ENCODE data around the gene SLC5A10. TPM values are rescaled to one million over a fixed set of nuclear protein-coding genes. Genes with fewer than 3 reads are reported as not detected.

The SLC5A10 gene
- total RNA-seq, 4 donors from 2014 or later = not detected

DNA sequence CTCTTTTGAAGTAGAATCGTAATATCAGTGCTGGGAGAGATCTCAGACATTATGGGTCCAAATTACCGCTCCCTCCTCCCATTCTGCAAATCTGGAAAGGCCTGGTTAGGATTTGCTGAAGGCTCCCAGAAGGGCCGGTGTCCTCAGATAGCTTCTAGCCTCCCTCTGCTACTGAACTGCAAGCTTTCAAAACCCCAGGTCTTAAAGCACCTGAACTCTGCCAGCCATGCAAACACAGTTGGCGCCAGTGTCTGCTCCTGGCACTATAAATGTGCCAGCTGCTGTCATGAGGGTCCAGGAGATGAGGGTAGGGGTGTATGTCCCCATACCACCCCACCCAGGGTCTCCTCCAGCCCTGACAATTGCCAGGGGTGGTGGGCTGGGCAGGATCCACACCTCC lies 24.2 kb downstream of the SLC5A10 start:
- WGBS, 2 donors (ENCODE audit: low coverage in 1 of 2) = 67% methylated on average over 3 of the region's 4 CpGs; no CpG with 5 or more reads in 1 of the 2 donors
- Histone ChIP-seq H3K4me1 (no peaks in the 10 kb centered on the region), H3K27me3 (no peaks in the 10 kb centered on the region), H3K36me3 (peaks cover 0 to 41% of the 10 kb centered on the region in 2 donors), H3K9me3 (no peaks in the 10 kb centered on the region), H3K27ac (no peak overlapping the region), H3K4me3 (no peak overlapping the region)
- TF ChIP-seq, protein P1, sequence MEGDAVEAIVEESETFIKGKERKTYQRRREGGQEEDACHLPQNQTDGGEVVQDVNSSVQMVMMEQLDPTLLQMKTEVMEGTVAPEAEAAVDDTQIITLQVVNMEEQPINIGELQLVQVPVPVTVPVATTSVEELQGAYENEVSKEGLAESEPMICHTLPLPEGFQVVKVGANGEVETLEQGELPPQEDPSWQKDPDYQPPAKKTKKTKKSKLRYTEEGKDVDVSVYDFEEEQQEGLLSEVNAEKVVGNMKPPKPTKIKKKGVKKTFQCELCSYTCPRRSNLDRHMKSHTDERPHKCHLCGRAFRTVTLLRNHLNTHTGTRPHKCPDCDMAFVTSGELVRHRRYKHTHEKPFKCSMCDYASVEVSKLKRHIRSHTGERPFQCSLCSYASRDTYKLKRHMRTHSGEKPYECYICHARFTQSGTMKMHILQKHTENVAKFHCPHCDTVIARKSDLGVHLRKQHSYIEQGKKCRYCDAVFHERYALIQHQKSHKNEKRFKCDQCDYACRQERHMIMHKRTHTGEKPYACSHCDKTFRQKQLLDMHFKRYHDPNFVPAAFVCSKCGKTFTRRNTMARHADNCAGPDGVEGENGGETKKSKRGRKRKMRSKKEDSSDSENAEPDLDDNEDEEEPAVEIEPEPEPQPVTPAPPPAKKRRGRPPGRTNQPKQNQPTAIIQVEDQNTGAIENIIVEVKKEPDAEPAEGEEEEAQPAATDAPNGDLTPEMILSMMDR (IDR thresholded peaks at IDR 0.05) = no peak
- TF ChIP-seq EP300 (IDR thresholded peaks at IDR 0.05) = no peak
- TF ChIP-seq POLR2A (IDR thresholded peaks at IDR 0.05) = no peak
- no peak for TF ChIP-seq POLR2AphosphoS5 (IDR thresholded peaks at IDR 0.05)
- ATAC-seq = no peak

DNA sequence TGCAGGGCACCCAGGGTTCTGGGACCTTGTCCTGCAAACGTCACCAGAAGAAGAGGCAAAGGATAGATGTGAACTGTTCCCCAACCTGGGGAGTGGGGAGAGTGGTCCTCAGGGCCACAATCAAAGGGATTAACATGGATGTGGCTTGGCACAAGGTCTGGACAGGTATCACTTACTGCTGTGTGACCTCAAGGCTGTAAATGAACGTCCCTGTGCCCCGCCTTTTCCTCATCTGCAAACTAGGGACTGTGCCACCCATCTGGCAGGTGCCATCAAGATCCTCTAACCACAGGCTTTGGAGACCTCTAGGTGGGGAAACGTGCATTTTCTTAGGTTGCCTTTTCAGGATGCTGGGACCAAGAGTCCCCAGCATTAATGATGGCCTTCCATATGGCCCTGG lies 25.1 kb downstream of the SLC5A10 start:
- H3K9me3 ChIP-seq = no peaks in the 10 kb centered on the region

DNA sequence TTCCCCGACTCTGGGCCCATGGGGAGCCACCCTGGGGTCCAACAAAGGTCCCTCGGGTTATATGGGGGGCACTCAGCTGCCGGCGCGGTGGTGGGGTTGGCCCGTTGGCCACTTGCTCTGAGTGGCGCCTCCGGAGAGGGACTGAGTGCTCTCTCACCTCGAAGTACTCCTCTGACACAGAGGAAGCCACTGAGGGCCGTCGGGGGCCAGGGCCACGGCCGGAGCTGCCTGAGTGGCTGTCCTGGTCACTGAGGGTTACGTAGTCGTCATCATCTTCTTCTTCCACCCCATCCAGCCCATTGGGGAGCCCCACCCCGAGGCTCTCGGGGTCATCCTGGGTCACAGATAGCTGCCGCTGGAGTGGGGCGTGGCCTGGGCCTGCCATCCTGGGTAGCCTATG lies 25.7 kb downstream of the SLC5A10 start:
- H3K4me1 ChIP-seq = no peaks in the 10 kb centered on the region
- 89% methylated on average over 4 of the region's 19 CpGs; no CpG with 5 or more reads in 1 of the 2 donors for whole genome bisulfite sequencing, 2 donors (ENCODE audit: low coverage in 1 of 2)
- H3K36me3 ChIP-seq = peaks cover 0 to 38% of the 10 kb centered on the region in 2 donors
- no peak for TF ChIP-seq POLR2AphosphoS5 (IDR thresholded peaks at IDR 0.05)
- TF ChIP-seq EP300 (IDR thresholded peaks at IDR 0.05) = no peak
- TF ChIP-seq, protein P1 (IDR thresholded peaks at IDR 0.05) = no peak
- no peak for TF ChIP-seq POLR2A (IDR thresholded peaks at IDR 0.05)
- H3K27ac ChIP-seq = no peak overlapping the region
- no peaks in the 10 kb centered on the region for H3K9me3 ChIP-seq
- H3K4me3 ChIP-seq = no peak overlapping the region
- no peak for ATAC-seq
- no peaks in the 10 kb centered on the region for H3K27me3 ChIP-seq

More for the DNA sequence above, 25.1 kb downstream of the SLC5A10 start:
- ATAC-seq = no peak
- H3K27ac ChIP-seq = no peak overlapping the region
- TF ChIP-seq, protein P1 (IDR thresholded peaks at IDR 0.05) = no peak
- no peak for TF ChIP-seq EP300 (IDR thresholded peaks at IDR 0.05)
- no peak for TF ChIP-seq POLR2A (IDR thresholded peaks at IDR 0.05)
- no peak for TF ChIP-seq POLR2AphosphoS5 (IDR thresholded peaks at IDR 0.05)
- no peaks in the 10 kb centered on the region for H3K4me1 ChIP-seq
- 95% methylated on average over 3 of the region's 4 CpGs; no CpG with 5 or more reads in 1 of the 2 donors for WGBS, 2 donors (ENCODE audit: low coverage in 1 of 2)
- peaks cover 0 to 38% of the 10 kb centered on the region in 2 donors for H3K36me3 ChIP-seq
- H3K4me3 ChIP-seq = no peak overlapping the region
- no peaks in the 10 kb centered on the region for H3K27me3 ChIP-seq

DNA sequence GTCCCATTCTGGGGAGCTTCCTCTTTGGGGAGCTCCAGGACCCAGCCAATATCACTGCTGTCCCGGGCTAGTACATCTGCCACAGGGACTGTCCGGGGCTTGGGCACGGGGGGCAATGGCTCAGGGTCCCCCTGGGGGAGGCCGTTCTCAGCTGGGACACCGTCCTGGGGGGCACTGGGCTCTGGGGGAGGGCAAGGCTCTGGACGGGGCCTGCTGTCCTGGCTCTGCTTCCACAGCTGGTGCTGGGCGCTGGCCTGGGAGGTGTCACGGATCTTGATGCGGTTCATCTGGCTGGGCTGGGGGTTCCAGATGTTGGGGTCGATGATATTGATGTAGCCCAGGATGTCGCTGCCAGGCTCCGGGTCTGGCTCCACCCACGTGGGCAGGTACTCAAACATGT lies 26.1 kb downstream of the SLC5A10 start:
- ATAC-seq = no peak
- 80% methylated on average over 1 of the region's 13 CpGs; no CpG with 5 or more reads in 1 of the 2 donors for WGBS, 2 donors (ENCODE audit: low coverage in 1 of 2)

DNA sequence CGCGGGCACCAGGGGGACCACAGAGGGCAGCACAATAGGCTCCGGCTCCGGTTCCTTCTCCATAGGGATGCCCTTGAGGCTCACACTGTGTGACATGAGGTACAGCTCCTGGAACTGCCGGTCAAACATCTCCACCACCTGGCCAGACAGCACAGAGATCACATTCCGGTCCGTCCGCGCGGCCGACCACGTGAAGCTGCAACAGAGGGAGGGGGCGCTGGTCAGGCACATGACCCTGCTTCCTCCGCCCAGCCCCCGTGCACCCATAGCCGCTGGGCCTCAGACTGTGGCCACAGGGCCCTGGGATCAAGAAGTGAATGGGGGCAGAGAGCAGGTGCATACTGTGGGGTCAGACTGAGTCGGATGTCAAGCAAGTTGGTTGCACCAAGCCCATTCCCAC lies 26.7 kb downstream of the SLC5A10 start:
- H3K4me3 ChIP-seq = no peak overlapping the region
- H3K4me1 ChIP-seq = no peaks in the 10 kb centered on the region
- peaks cover 0 to 43% of the 10 kb centered on the region in 2 donors for H3K36me3 ChIP-seq
- TF ChIP-seq POLR2A (IDR thresholded peaks at IDR 0.05) (no peak), EP300 (IDR thresholded peaks at IDR 0.05) (no peak), POLR2AphosphoS5 (IDR thresholded peaks at IDR 0.05) (no peak)
- TF ChIP-seq, protein P1 (IDR thresholded peaks at IDR 0.05) = no peak
- no peaks in the 10 kb centered on the region for H3K9me3 ChIP-seq
- no CpG with 5 or more reads among the region's 17 CpGs for WGBS, 2 donors (ENCODE audit: low coverage in 1 of 2)
- no peak for ATAC-seq
- no peaks in the 10 kb centered on the region for H3K27me3 ChIP-seq
- no peak overlapping the region for H3K27ac ChIP-seq

More for the DNA sequence above, 26.1 kb downstream of the SLC5A10 start:
- Histone ChIP-seq H3K4me1 (no peaks in the 10 kb centered on the region), H3K9me3 (no peaks in the 10 kb centered on the region), H3K27me3 (no peaks in the 10 kb centered on the region), H3K4me3 (no peak overlapping the region), H3K27ac (no peak overlapping the region), H3K36me3 (peaks cover 0 to 38% of the 10 kb centered on the region in 2 donors)
- TF ChIP-seq EP300 (IDR thresholded peaks at IDR 0.05) (no peak), POLR2AphosphoS5 (IDR thresholded peaks at IDR 0.05) (no peak), POLR2A (IDR thresholded peaks at IDR 0.05) (no peak)
- TF ChIP-seq, protein P1 (IDR thresholded peaks at IDR 0.05) = no peak

Measured in gastroesophageal sphincter (tissue), 4 donors.